Gastroesophageal sphincter (tissue), 3 donors: ENCODE measurements around the gene CEP63.

Experiments used
- POLR2AphosphoS5 ChIP-seq: sonication (generic); formaldehyde crosslinking; IDR thresholded peaks from one replicate; pipeline ENCODE4 v1.6.1; 2017; ENCODE audit warnings: antibody characterized with exemption
- TF ChIP-seq, protein P1 (sequence below), 4 experiments: fragments of 200-600 bp in 2 of 4; fragments of 450-650 bp in 2 of 4; sonication (generic) in 1 of 4; IDR thresholded peaks; one replicate each; pipeline ENCODE4 v1.5.1; 2017 to 2019; ENCODE audit warnings: antibody characterized with exemption in 4 of 4, mild to moderate bottlenecking in 2 of 4, moderate library complexity in 2 of 4

- no peak for TF ChIP-seq POLR2AphosphoS5
- TF ChIP-seq, protein P1, sequence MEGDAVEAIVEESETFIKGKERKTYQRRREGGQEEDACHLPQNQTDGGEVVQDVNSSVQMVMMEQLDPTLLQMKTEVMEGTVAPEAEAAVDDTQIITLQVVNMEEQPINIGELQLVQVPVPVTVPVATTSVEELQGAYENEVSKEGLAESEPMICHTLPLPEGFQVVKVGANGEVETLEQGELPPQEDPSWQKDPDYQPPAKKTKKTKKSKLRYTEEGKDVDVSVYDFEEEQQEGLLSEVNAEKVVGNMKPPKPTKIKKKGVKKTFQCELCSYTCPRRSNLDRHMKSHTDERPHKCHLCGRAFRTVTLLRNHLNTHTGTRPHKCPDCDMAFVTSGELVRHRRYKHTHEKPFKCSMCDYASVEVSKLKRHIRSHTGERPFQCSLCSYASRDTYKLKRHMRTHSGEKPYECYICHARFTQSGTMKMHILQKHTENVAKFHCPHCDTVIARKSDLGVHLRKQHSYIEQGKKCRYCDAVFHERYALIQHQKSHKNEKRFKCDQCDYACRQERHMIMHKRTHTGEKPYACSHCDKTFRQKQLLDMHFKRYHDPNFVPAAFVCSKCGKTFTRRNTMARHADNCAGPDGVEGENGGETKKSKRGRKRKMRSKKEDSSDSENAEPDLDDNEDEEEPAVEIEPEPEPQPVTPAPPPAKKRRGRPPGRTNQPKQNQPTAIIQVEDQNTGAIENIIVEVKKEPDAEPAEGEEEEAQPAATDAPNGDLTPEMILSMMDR (IDR thresholded peaks at IDR 0.05): no peak
Observed at GRCh38 chr3:134562055-134562454, 76.2 kb downstream of the CEP63 start.
